WTC11 (cell line): ENCODE data around the gene ZNF776. TPM values are rescaled to one million over a fixed set of nuclear protein-coding genes. Genes with fewer than 3 reads are reported as not detected.

ENCODE experiments used
- ATAC-seq: fragments of 200-7000 bp; cut with Tn5 transposase; 2 replicates; pipeline ENCODE4 v1.10.0; 2021; ENCODE audit warnings: mild to moderate bottlenecking, moderate library complexity
- CTCF ChIA-PET: fragments of 300-600 bp; sonication (Branson Sonifier 250); formaldehyde crosslinking; loops from one replicate; lab custom pipeline; 2021; ENCODE audit warnings: antibody characterized with exemption; lab: Charles Lee
- POLR2A ChIA-PET: fragments of 350-600 bp; sonication (Branson Sonifier 250); formaldehyde crosslinking; loops from one replicate; lab custom pipeline; 2021; ENCODE audit warnings: antibody characterized with exemption; lab: Charles Lee
- DNase-seq: peaks from one replicate; pipeline ENCODE4 v3.0.0; 2021; ENCODE audit warnings: low spot score
- H3K27ac Mint-ChIP-seq: 2 replicates; pipeline ENCODE4 v1.8.0; 2021; ENCODE audit warnings: mixed read lengths
- H3K27me3 Mint-ChIP-seq: 2 replicates; pipeline ENCODE4 v1.8.0; 2021; ENCODE audit warnings: low read depth, mild to moderate bottlenecking, moderate library complexity, mixed read lengths
- H3K36me3 Mint-ChIP-seq: 2 replicates; pipeline ENCODE4 v1.8.0; 2021; ENCODE audit warnings: mixed read lengths
- H3K4me1 Mint-ChIP-seq: 2 replicates; pipeline ENCODE4 v1.8.0; 2022; ENCODE audit warnings: mixed read lengths
- H3K4me3 Mint-ChIP-seq: 2 replicates; pipeline ENCODE4 v1.8.0; 2021; ENCODE audit warnings: mild to moderate bottlenecking, moderate library complexity, mixed read lengths
- H3K9me3 Mint-ChIP-seq: 2 replicates; pipeline ENCODE4 v1.8.0; 2021; ENCODE audit warnings: mixed read lengths
- AFF4 ChIP-seq: sonication (generic); formaldehyde crosslinking; IDR thresholded peaks from 2 replicates; pipeline ENCODE4 v1.8.1; 2023; ENCODE audit warnings: mild to moderate bottlenecking, missing genetic modification reagents, borderline replicate concordance
- ARID4B ChIP-seq: sonication (generic); formaldehyde crosslinking; IDR thresholded peaks from 2 replicates; pipeline ENCODE4 v1.8.0; 2023; ENCODE audit warnings: missing genetic modification reagents, mild to moderate bottlenecking, borderline replicate concordance
- ATF2 ChIP-seq: sonication (generic); formaldehyde crosslinking; IDR thresholded peaks from 2 replicates; pipeline ENCODE4 v1.8.1; 2022; ENCODE audit warnings: low read depth, missing genetic modification reagents, borderline replicate concordance
- E2F1 ChIP-seq: sonication (generic); formaldehyde crosslinking; IDR thresholded peaks from 2 replicates; pipeline ENCODE4 v1.8.0; 2022; ENCODE audit warnings: mild to moderate bottlenecking, missing genetic modification reagents
- ELF4 ChIP-seq: sonication (generic); formaldehyde crosslinking; IDR thresholded peaks from 2 replicates; pipeline ENCODE4 v1.8.1; 2022; ENCODE audit warnings: low read depth, mild to moderate bottlenecking, moderate library complexity, missing genetic modification reagents
- ETV6 ChIP-seq: sonication (generic); formaldehyde crosslinking; IDR thresholded peaks from 2 replicates; pipeline ENCODE4 v1.8.1; 2022; ENCODE audit warnings: mild to moderate bottlenecking, missing genetic modification reagents
- FOXP1 ChIP-seq: sonication (generic); formaldehyde crosslinking; IDR thresholded peaks from 2 replicates; pipeline ENCODE4 v1.8.0; 2022; ENCODE audit warnings: missing genetic modification reagents, mild to moderate bottlenecking, moderate library complexity, borderline replicate concordance
- FOXP4 ChIP-seq: sonication (generic); formaldehyde crosslinking; IDR thresholded peaks from 2 replicates; pipeline ENCODE4 v1.8.0; 2022; ENCODE audit warnings: mild to moderate bottlenecking, missing genetic modification reagents
- GTF2I ChIP-seq: fragments of 250-450 bp; sonication (Bioruptor Pico); conservative IDR thresholded peaks from 2 replicates; pipeline ENCODE4 v1.4.0; 2021; ENCODE audit warnings: mild to moderate bottlenecking
- IRF1 ChIP-seq: sonication (generic); formaldehyde crosslinking; IDR thresholded peaks from 2 replicates; pipeline ENCODE4 v1.8.0; 2023; ENCODE audit warnings: missing genetic modification reagents
- NFATC4 ChIP-seq: fragments of 250-450 bp; sonication (Bioruptor Pico); IDR thresholded peaks from 2 replicates; pipeline ENCODE4 v1.9.0; 2021; ENCODE audit warnings: mild to moderate bottlenecking
- PREB ChIP-seq: sonication (generic); formaldehyde crosslinking; IDR thresholded peaks from 2 replicates; pipeline ENCODE4 v1.8.1; 2022; ENCODE audit warnings: mild to moderate bottlenecking, missing genetic modification reagents, moderate library complexity, borderline replicate concordance
- RELA ChIP-seq: sonication (generic); formaldehyde crosslinking; IDR thresholded peaks from 2 replicates; pipeline ENCODE4 v1.8.1; 2022; ENCODE audit warnings: missing genetic modification reagents, mild to moderate bottlenecking, borderline replicate concordance
- SMAD4 ChIP-seq: sonication (generic); formaldehyde crosslinking; IDR thresholded peaks from 2 replicates; pipeline ENCODE4 v1.8.0; 2022; ENCODE audit warnings: mild to moderate bottlenecking, missing genetic modification reagents
- TP53 ChIP-seq: sonication (generic); formaldehyde crosslinking; IDR thresholded peaks from 2 replicates; pipeline ENCODE4 v1.8.1; 2023; ENCODE audit warnings: mild to moderate bottlenecking, missing genetic modification reagents
- ZBTB43 ChIP-seq: sonication (generic); formaldehyde crosslinking; IDR thresholded peaks from 2 replicates; pipeline ENCODE4 v1.8.1; 2023; ENCODE audit warnings: mild to moderate bottlenecking, missing genetic modification reagents
- ZNF317 ChIP-seq: sonication (generic); formaldehyde crosslinking; IDR thresholded peaks from 2 replicates; pipeline ENCODE4 v1.8.1; 2023; ENCODE audit warnings: low read depth, mild to moderate bottlenecking, moderate library complexity, missing genetic modification reagents, borderline replicate concordance
- ZNF416 ChIP-seq: fragments of 250-450 bp; sonication (Bioruptor Pico); IDR thresholded peaks from 2 replicates; pipeline ENCODE4 v1.9.0; 2021; ENCODE audit warnings: mild to moderate bottlenecking, inconsistent platforms
- ZNF671 ChIP-seq: fragments of 250-450 bp; sonication (Bioruptor Pico); IDR thresholded peaks from 2 replicates; pipeline ENCODE4 v1.8.0; 2021; ENCODE audit warnings: mild to moderate bottlenecking
- total RNA-seq: library from RNA; stranded (reverse); gene quantifications from 3 replicates; pipeline ENCODE4 v1.2.3, GENCODE V29; 2021

The ZNF776 gene
- total RNA-seq, 1 experiment from 2014 or later = 14.3 TPM

GRCh38 chr19:57754091-57754673 lies 7.6 kb downstream of the ZNF776 start (continued):
- TF ChIP-seq IRF1 (CRISPR knock-in tag) (no peak), ELF4 (CRISPR knock-in tag) (no peak), SMAD4 (no peak), NFATC4 (CRISPR knock-in tag) (no peak), ZNF671 (CRISPR knock-in tag) (no peak), ATF2 (CRISPR knock-in tag) (no peak), PREB (no peak)

- Mint-ChIP-seq H3K4me3 (no peak overlapping the region), H3K4me1 (no peaks in the 10 kb centered on the region), H3K9me3 (peaks cover 4% of the 10 kb centered on the region; the same call in 1 of the 2 replicates), H3K27me3 (no peaks in the 10 kb centered on the region), H3K36me3 (peaks cover 78% of the 10 kb centered on the region), H3K27ac (no peak overlapping the region)
- ATAC-seq = no peak
- ChIA-PET POLR2A (no interaction called here), CTCF (no interaction called here)
- no peak for DNase-seq
- TF ChIP-seq ELF4 (CRISPR knock-in tag) (no peak), ZBTB43 (CRISPR knock-in tag) (no peak), ZNF416 (CRISPR knock-in tag) (no peak), GTF2I (CRISPR knock-in tag) (no peak), SMAD4 (no peak), ARID4B (CRISPR knock-in tag) (no peak), AFF4 (no peak), E2F1 (CRISPR knock-in tag) (no peak), FOXP1 (CRISPR knock-in tag) (no peak), TP53 (CRISPR knock-in tag) (no peak), FOXP4 (CRISPR knock-in tag) (no peak), ETV6 (CRISPR knock-in tag) (no peak), ZNF317 (CRISPR knock-in tag) (no peak), RELA (CRISPR knock-in tag) (no peak)
Measured at GRCh38 chr19:57755031-57755430, 8.4 kb downstream of the ZNF776 start.
